ENCODE data around the gene MYO5A. TPM values are rescaled to one million over a fixed set of nuclear protein-coding genes. Genes with fewer than 3 reads are reported as not detected.

Gene MYO5A
- total RNA-seq, 1 donor from 2014 or later = 18.8 TPM

DNA sequence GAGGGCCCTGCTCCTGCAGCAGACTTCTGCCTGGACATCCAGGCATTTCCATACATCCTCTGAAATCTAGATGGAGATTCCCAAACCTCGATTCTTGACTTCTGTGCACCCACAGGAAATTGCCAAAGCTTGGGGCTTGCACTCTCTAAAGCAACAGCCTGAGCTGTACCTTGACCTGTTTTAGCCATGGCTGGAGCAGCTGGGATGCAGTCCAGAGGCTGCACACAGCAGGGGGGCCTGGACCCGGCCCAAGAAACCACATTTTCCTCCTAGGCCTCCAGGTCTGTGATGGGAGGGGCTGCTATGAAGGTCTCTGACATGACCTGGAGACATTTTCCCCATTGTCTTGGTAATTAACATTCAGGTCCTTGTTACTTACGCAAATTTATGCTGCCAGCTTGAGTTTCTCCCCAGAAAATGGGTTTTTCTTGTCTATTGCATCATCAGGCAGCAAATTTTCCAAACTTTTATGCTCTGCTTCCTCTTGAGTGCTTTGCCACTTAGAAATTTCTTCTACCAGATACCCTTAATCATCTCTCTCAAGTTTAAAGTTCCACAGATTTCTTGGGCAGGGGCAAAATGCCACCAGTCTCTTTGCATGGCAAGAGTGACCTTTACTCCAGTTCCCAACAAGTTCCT, 11.8 kb upstream of the MYO5A start:
- ATAC-seq = no peak

DNA sequence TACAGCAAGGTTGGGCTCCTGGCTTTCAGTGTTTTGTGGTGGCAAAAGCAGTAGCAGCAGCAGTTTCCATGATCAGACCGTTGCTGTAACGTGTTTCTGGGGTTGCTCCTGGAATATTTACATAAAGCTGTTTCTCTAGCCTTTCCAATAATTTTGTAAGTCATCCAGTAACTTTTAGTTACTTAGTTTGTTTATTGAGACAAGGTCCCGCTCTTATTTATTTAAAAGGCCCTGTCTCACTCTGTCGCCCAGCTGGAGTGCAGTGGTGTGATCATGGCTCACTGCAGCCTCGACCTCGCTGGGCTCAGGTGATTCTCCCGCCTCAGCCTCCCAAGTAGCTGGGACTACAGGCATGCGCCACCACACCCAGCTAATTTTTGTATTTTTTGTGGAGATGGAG, 8.8 kb upstream of the MYO5A start:
- ATAC-seq = no peak

GRCh38 chr15:52532427-52532826, 3.7 kb upstream of the MYO5A start:
- ATAC-seq = no peak

GRCh38 chr15:52529940-52530339, 1.3 kb upstream of the MYO5A start:
- ATAC-seq = no peak

DNA sequence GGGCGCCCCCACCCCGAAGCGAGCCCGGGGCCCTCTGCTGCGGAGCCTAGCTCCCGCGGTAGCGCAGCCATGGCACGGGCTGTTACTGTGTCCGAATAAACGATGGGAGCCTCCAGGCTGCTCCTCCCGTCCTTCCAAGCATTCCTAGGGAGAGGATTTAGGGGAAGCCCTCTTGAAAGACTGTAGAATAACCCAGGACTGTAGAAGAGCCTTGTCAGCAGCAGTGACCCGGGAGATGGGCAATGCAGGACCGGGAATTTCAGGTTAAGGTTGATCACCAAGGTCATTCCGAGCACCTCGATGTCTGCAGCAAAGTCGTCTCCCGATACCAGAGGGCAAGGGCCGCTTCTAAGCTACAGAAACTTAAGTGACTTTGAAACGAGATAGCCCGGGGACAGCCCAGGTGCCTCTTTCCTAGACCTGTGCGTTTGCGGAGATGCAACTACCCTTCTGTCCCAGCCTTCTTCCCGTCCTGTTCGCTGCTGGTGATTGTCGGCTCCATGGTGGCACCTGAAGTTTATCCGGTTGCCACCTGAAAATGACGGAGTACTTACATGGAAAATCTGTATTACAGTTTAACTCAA, 753 bp upstream of the MYO5A start:
- ATAC-seq = peak; percentile 5

DNA sequence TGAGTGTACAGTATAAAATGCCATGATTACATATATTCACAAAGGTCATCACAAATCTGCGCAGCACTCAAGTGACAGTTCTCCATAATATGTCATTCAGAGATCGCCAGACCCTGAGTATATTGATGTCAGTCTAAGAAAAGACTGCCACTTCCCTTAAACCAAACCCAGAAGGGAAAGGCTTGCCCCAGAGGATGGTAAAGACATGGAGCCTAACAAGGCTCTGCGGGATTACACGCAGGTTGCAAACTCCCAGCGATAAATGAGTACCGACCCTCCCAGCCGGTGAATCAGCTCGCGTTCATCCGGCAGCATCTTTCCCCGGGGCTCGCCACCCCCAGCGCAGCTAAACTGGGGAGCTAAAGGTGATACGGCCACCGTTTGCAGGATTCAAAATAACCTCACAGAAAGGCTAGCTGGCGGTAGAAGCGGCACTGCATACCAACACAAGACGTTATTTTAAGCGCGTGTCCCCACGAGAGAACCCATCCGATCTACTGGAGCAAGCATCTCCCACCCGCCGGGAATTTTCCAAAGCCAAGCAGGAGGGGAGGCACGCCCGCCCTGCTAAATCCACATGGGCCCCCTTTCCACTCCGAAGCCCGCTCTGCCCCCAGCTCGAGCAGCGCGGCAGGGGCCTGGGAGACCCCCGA, 643 bp downstream of the MYO5A start:
- peak; percentile 8 for ATAC-seq

DNA sequence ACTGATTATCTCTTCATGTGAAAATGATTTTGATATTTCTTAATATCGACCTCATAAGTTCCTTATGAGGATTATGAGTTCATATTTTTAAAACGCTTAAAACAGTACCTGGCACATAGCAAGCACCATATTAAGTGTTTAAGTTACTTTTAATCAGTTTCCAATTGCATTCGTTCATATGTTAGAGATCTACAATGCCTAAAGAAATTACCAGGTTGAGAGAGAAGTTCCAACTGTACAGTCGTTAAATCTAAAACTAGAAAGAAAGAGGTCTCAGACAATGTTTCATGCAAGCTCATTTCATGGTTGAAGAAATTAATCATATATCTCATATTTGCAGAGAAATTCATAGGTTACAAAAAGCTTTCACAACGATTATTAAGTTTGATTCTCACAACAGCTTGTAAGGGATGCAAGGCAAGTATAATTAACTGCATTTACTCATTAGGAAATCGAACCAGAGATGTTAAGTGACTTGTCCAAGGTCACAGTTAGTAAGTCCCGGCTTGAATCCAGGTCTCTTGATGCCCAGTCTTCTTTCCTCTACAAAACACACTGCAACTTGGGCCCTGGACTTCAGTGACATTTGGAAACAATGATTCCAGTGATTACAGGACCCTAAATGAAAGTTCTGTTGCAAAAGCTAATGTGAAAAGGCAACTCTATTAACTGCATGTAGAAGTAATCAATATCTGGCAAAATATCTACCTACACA, 1.3 kb downstream of the MYO5A start:
- ATAC-seq = no peak

DNA sequence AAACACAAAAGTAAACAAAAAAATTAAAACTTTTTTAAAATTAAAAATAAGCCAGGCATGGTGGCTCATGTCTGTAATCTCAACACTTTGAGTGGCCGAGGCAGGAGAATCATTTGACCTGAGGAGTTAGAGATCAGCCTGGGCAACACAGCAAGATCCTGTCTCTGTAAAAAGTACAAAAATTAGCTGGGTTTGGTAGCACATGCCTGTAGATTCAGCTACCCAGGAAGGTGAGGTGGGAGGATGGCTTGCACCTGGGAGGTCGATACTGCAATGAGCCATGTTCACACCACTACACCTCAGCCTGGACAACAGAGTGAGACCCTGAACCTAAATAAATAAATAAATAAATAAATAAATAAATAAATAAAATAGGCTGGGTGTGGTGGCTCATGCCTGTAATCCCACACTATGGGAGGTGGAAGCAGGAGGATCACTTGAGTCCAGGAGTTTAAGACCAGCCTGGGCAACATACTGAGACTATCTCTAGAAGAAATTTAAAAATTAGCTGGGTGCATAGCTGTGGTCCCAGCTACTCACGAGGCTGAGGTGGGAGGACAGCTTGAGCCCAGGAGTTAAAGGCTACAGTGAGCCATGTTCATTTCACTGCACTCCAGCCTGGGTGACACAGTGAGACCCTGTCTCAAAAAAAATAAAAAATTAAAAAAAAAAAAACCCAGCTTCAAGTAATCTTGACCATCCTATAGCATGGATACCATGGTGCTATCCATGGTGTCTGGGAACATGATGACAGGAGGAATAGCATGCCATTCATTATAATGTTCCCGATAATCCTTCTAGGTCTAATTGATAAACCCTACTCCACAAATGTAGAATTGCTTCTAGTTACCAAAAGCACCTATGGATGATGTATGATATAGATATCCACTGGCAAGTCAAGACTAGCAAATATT, 4.2 kb downstream of the MYO5A start:
- no peak for ATAC-seq

DNA sequence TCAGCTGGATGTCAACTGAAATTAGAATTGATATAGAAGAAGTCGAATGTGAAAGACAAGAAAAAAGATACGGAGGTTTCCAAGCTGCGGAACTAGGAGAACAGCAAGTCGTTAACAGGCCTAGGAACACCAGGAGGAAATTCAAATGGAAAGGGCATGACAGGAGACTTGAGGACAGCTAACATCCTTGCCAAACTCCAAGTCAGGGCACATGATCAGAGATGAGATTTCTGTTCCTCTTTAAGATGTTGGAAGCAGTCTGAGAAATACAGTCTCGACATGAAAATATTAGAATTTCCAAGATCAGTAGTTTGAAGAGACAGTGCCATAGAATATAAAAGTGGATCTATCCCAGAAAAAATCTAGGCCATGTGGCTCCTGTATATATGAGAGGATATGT, 5.0 kb downstream of the MYO5A start:
- no peak for ATAC-seq

DNA sequence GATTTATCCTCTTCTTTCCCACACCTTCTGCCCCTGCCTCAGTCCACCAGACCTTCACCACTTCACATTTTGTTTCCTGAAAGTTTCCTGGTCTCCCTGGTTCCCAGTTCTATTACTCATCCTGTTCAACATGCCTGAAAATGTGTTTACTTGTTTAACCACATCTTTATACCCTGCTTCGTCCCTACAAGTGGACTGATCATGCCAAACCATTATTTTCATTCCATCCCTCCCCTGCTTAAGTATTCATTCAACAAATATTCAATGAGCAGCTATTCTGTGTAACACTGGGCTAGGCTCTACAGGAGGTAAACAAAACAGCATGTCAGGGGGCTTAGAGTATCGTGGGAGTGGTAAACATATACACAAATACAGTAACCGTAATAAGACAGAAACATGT, 5.5 kb downstream of the MYO5A start:
- peak; percentile 59 for ATAC-seq

DNA sequence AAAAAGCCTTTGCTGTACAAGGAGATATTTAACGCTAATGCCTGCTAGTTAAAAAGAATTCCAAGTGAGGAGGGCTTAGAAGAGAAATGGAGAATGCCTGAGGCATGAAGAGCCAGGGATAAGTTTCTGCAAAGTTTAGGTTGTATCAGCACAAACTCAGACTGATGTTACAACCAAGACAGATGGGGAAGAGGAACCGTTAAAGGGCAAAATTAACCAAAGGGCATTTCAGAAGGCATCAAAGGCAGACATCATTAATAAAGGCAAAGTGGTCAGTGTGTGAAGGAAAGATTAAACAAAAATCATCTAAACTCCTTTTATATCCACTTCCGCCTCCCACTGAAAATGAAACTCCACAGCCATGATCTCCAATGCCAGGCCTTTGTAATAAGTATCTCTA, 7.0 kb downstream of the MYO5A start:
- no peak for ATAC-seq

DNA sequence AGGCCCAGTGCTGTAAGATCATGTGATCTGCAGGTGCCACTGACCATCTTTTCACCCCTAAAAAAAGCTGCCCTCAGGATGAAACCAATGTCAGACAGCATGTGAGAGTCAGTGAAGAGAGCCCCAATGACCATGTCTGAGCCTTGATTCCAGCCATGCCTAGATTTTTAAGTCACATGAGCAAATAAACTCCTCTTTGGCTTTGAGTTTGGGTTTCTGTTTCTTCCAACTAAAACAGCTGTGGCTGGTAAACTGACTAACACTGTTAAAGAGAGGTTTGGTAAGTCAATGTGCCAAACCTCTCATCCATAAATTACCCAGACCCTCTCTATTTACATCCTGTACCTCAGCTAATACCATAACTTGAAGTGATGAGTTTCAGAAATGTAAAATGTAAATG, 8.3 kb downstream of the MYO5A start:
- ATAC-seq = no peak

DNA sequence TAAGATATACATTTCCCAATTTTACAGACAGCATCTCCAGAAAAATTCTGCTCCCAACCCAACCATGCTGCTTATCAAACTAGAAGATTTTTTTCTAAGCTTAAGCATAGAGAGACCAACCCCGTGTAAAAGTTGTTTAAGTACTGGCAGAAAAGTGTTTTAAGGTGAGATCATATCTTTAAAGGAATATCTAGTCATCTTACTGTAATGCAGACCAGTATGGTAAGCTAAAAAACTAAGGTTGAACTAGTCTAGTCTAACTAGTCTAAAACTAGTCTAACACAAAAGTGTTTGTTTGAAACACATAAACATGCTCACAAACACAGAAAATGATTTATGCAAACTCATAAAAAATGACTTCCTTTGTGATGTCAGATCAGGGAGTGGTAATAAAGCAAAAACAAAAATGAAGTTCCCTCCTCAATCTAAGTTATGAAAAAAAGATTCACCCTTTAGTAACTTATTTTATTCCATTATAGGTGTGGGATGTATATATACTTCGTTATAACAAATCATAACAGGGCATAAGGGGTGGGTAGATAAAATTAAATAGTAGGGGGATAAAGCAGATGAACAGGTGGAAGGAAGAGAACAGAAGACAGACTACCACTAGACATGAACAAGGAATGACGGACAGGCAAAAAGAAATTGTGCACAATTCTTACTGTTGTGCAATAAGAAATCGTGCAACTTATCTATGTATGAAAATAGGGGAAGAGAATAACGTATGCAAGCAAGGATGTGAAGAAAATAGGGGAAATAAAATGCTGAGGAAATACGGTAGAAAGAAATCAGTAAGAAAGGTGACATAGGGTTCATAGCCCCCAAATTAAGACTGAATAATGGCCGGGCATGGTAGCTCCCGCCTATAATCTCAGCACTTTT, 10.0 kb downstream of the MYO5A start:
- no peak for ATAC-seq

GRCh38 chr15:52517014-52517413, 11.7 kb downstream of the MYO5A start:
- no peak for ATAC-seq

DNA sequence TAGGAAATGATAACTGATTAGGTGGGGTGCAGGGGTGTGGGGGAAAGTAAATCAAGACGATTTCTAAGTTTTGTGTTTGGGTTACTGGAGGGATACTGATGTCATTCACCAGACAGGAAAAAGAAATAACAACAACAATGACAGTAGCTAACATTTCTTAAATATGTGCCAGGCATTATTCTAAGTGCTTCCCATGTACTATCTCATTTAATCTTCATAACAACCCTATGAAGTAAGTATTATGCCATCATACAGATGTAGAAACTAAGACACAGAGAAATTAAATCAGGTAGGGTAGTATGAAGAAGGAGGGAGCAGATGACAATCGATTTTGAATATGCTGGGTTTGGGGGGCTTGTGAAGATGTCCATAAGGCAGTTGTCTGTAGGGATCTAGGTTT, 13.3 kb downstream of the MYO5A start:
- ATAC-seq = no peak

GRCh38 chr15:52514482-52514881, 14.2 kb downstream of the MYO5A start:
- peak; percentile 91 for ATAC-seq

GRCh38 chr15:52512869-52513268, 15.8 kb downstream of the MYO5A start:
- peak; percentile 56 for ATAC-seq

GRCh38 chr15:52511084-52511483, 17.6 kb downstream of the MYO5A start:
- ATAC-seq = no peak

DNA sequence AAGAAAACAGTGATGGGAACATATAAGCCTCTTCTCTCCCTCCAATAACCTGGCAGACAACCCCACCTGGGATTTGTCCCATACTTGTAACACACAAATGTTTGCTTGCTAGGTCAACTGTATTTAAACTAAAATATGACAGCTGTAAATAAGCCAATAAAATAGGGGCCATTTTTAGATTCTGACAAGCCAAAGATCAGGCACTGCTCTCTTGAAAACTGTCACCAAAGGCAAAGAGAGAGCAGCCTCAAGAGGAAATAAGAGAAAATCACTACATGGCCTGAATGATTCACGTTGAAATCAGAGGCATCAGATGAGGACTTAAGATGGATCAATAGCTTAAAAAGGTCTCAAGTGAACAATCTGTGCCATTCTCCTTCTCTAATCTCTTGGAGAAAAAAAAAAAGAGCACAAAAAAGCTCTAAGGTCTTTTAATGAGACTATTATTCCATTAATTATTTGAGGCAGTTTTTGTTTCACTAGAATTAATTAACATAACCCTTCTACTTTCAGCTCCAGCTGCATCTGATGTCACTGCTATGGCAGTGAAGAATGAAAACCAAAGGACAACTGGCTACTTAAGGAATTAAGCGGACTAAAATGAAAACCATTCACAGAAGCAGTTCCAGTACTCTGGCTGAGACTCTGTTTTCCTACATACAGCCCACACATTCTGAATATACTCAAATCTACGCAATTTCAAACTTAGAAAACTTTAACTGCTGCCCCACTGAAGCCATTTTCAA, 19.0 kb downstream of the MYO5A start:
- peak; percentile 37 for ATAC-seq

DNA sequence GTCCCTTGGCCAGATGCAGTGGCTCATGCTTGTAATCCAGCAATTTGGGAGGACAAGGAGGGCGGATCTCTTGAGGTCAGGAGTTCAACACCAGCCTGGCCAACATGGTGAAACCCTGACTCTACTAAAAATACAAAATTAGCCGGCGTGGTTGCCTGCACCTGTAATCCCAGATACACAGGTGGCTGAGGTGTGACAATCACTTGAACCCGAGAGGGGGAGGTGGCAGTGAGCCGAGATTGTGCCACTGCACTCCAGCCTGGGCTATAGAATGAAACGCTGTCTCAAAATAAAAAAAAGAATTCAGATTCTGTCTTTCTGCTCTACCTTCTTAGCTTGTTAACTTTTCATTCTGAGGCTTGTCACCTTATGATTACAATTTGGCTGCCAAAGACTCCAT, 22.1 kb downstream of the MYO5A start:
- no peak for ATAC-seq

- peak; percentile 44 for ATAC-seq
Measured at GRCh38 chr15:52505151-52505550, 23.5 kb downstream of the MYO5A start.
